B cell (primary cell): ENCODE results near the gene DAZAP1.

Experiments used
- CTCF ChIP-seq: fragments of 200-600 bp; IDR thresholded peaks from one replicate; pipeline ENCODE4 v1.8.0; 2022; ENCODE audit warnings: antibody characterized with exemption, mild to moderate bottlenecking
- EZH2 ChIP-seq: IDR thresholded peaks from 2 replicates; pipeline ENCODE4 v1.6.1; 2012; ENCODE audit warnings: borderline replicate concordance, low read depth, mild to moderate bottlenecking, moderate library complexity, low read length; ENCODE audit not compliant: insufficient read depth, poor library complexity, severe bottlenecking

- no peak for TF ChIP-seq CTCF
- TF ChIP-seq EZH2: no peak
Observed at GRCh38 chr19:1393841-1394240, 13.5 kb upstream of the DAZAP1 start.
